HG03066 (cell line): ENCODE measurements around the gene HPS4.
A peak's percentile ranks its signal among the peaks of the same experiment; 100 is the strongest.
"Not testable (repeated sequence)": the region's sequence is repeated elsewhere in the genome, so short reads cannot be mapped to it uniquely, and the experiment has no call there.

Experiments
- ATAC-seq: cut with Tn5 transposase; IDR thresholded peaks from one replicate; pipeline ENCODE4 v1.9.1; 2021; ENCODE audit warnings: low read depth; ENCODE audit not compliant: unreplicated experiment

Gene HPS4

GRCh38 chr22:26483439-26484359, at the start of gene HPS4, which contains the start of gene SRRD:
Gene HPS4 (minus strand): TSS chr22:26483783. CDS start chr22:26481762, 2,021 bp downstream.
Gene SRRD (plus strand): TSS chr22:26483877. CDS start chr22:26483891, 14 bp downstream.
- ATAC-seq = peak; percentile 65

- ATAC-seq = no peak
These were observed 45.8 kb upstream of the HPS4 start for GRCh38 chr22:26529345-26529744.

GRCh38 chr22:26528518-26528917, 44.9 kb upstream of the HPS4 start:
- ATAC-seq = not testable (repeated sequence)

- ATAC-seq = no peak
These were observed 44.2 kb upstream of the HPS4 start for GRCh38 chr22:26527574-26528465.

- no peak for ATAC-seq
These were observed 43.6 kb upstream of the HPS4 start for GRCh38 chr22:26527167-26527566.

- ATAC-seq = no peak
These were observed 42.5 kb upstream of the HPS4 start for GRCh38 chr22:26525946-26526564.

GRCh38 chr22:26524870-26525269, 41.3 kb upstream of the HPS4 start:
- no peak for ATAC-seq

- no peak for ATAC-seq
These were observed 39.0 kb upstream of the HPS4 start for GRCh38 chr22:26522592-26522991.

GRCh38 chr22:26522012-26522411, 38.4 kb upstream of the HPS4 start:
- ATAC-seq = no peak

- no peak for ATAC-seq
These were observed 33.8 kb upstream of the HPS4 start for GRCh38 chr22:26517429-26517828.

- ATAC-seq = no peak
These were observed 32.9 kb upstream of the HPS4 start for GRCh38 chr22:26516503-26516902.

- no peak for ATAC-seq
These were observed 32.3 kb upstream of the HPS4 start for GRCh38 chr22:26515931-26516330.

GRCh38 chr22:26514419-26515161, 31.0 kb upstream of the HPS4 start:
- ATAC-seq = no peak

GRCh38 chr22:26513838-26514237, 30.3 kb upstream of the HPS4 start:
- ATAC-seq = no peak

GRCh38 chr22:26512149-26512793, 28.7 kb upstream of the HPS4 start, which contains the start of gene TFIP11:
Gene TFIP11 (minus strand): TSS chr22:26512473. CDS start chr22:26510272, 2,201 bp downstream.
- peak; percentile 89 for ATAC-seq

- ATAC-seq = no peak
These were observed 24.6 kb upstream of the HPS4 start for GRCh38 chr22:26508148-26508547.

- ATAC-seq = no peak
These were observed 20.2 kb upstream of the HPS4 start for GRCh38 chr22:26503758-26504157.

GRCh38 chr22:26502688-26503561, 19.3 kb upstream of the HPS4 start:
- no peak for ATAC-seq
